Forelimb muscle (tissue), 1 donor: ENCODE data around the gene KCNMB3. TPM values are rescaled to one million over a fixed set of nuclear protein-coding genes. Genes with fewer than 3 reads are reported as not detected.
"Not testable (repeated sequence)": the region's sequence is repeated elsewhere in the genome, so short reads cannot be mapped to it uniquely, and the experiment has no call there.

Experiments
- DNase-seq: peaks from one replicate; pipeline ENCODE4 v3.0.0-alpha.2; 2013; ENCODE audit warnings: low read depth
- polyA plus RNA-seq: library from polyadenylated mRNA; unstranded; fragments of 120-200 nt; gene quantifications from one replicate; pipeline ENCODE4 v1.2.1, GENCODE V29; 2013; ENCODE audit not compliant: insufficient read length

The KCNMB3 gene
- 4.7 TPM for polyA plus RNA-seq

GRCh38 chr3:179250803-179251476 lies at the start of gene KCNMB3:
TSS of gene KCNMB3 (minus strand) at chr3:179251114. CDS start at chr3:179250990, 124 bp downstream.
- DNase-seq = no peak

GRCh38 chr3:179299999-179300613 lies 49.2 kb upstream of the KCNMB3 start:
- no peak for DNase-seq

- no peak for DNase-seq
Observed at GRCh38 chr3:179299316-179299715, 48.4 kb upstream of the KCNMB3 start.

- no peak for DNase-seq
Observed at GRCh38 chr3:179297971-179298725, 47.2 kb upstream of the KCNMB3 start.

- no peak for DNase-seq
Observed at GRCh38 chr3:179292450-179292849, 41.5 kb upstream of the KCNMB3 start.

GRCh38 chr3:179289295-179289694 lies 38.4 kb upstream of the KCNMB3 start:
- no peak for DNase-seq

- DNase-seq = no peak
Observed at GRCh38 chr3:179288845-179289244, 37.9 kb upstream of the KCNMB3 start.

GRCh38 chr3:179286331-179286730 lies 35.4 kb upstream of the KCNMB3 start:
- no peak for DNase-seq

- no peak for DNase-seq
Observed at GRCh38 chr3:179281825-179282224, 30.9 kb upstream of the KCNMB3 start.

- DNase-seq = no peak
Observed at GRCh38 chr3:179279837-179280236, 28.9 kb upstream of the KCNMB3 start.

- DNase-seq = no peak
Observed at GRCh38 chr3:179278932-179279693, 28.2 kb upstream of the KCNMB3 start.

- no peak for DNase-seq
Observed at GRCh38 chr3:179278151-179278550, 27.2 kb upstream of the KCNMB3 start.

- no peak for DNase-seq
Observed at GRCh38 chr3:179276743-179277142, 25.8 kb upstream of the KCNMB3 start.

- DNase-seq = no peak
Observed at GRCh38 chr3:179276001-179276400, 25.1 kb upstream of the KCNMB3 start.

GRCh38 chr3:179274434-179274833 lies 23.5 kb upstream of the KCNMB3 start:
- DNase-seq = not testable (repeated sequence)

GRCh38 chr3:179272385-179272784 lies 21.5 kb upstream of the KCNMB3 start:
- no peak for DNase-seq

GRCh38 chr3:179269152-179269707 lies 18.3 kb upstream of the KCNMB3 start:
- DNase-seq = no peak

GRCh38 chr3:179268400-179269051 lies 17.6 kb upstream of the KCNMB3 start:
- no peak for DNase-seq

- DNase-seq = no peak
Observed at GRCh38 chr3:179266701-179267211, 15.8 kb upstream of the KCNMB3 start.

- no peak for DNase-seq
Observed at GRCh38 chr3:179265875-179266274, 15.0 kb upstream of the KCNMB3 start.

GRCh38 chr3:179265092-179265491 lies 14.2 kb upstream of the KCNMB3 start:
- DNase-seq = no peak
